AML-193 (cell line): ENCODE data around the gene C2CD4C.
"Not testable (repeated sequence)": the region's sequence is repeated elsewhere in the genome, so short reads cannot be mapped to it uniquely, and the experiment has no call there.

Source experiments
- DNase-seq, 2 experiments: peaks; one replicate each; lab custom pipeline; 2025; lab: John Stamatoyannopoulos, UW

The C2CD4C gene

GRCh38 chr19:413756-414420 is 4.9 kb upstream of the C2CD4C start:
- DNase-seq, result no peak

DNA sequence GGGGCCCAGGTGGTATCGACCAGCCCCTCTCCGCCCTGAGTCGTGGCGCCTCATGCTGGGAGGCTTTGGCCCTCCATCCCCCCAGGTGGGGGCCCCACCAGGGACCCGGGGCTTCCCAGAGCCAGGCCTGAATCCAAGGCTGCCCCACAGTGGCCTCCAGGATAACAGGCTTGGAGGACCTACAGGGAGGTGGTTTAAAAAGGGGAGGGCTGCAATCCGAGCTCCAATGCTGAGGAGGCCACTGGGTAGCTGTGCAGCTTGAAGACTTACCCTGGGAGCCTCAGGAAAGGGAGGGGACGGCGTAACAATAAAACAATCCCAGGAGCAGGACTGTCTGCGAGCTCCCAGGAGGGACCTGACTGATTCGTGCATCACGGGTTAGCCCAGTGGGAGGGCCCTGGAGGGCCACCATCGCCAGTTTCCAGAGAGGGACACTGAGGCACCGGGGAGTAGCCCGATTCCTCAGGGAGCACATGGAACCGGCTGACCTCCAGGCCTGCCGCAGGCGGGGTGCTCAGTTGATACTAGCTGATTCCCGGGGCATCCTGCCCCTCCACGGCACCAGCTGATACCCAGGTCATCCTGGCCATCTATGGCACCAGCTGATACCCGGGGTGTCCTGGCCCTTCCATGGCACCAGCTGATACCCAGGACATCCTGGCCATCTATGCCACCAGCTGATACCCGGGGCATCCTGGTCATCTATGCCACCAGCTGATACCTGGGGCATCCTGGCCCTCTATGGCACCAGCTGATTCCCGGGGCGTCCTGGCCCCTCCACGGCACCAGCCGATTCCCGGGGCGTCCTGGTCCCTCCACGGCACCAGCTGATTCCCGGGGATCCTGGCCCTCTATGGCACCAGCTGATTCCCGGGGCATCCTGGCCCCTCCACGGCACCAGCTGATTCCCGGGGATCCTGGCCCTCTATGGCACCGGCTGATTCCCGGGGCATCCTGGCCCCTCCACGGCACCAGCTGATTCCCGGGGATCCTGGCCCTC is 3.7 kb upstream of the C2CD4C start:
- DNase-seq, result no peak

- DNase-seq, result no peak
These were observed 2.9 kb upstream of the C2CD4C start for GRCh38 chr19:411723-412355.

DNA sequence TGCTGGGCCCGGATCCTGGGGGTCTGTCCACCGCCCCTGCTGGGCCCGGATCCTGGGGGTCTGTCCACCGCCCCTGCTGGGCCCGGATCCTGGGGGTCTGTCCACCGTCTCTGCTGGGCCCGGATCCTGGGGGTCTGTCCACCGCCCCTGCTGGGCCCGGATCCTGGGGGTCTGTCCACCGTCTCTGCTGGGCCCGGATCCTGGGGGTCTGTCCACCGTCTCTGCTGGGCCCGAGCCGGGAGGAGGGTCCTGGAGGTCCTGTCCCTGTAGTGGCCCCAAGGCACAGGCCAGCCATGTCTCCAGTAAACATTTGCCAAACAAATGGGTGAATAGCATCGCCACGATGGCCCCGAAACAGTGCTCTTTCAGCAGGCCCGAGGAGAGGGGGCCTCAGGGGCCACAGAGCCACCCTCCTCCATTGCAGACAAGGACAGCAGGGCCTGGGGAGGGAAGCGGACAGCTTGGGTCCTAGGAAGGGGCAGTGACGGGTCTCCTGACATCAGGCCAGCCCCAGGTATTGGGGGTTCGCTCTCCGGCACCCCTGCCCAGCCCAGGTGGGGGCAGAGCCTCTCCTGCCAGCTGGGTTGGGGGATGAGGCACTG is 2.3 kb upstream of the C2CD4C start:
- not testable (repeated sequence) for DNase-seq

DNA sequence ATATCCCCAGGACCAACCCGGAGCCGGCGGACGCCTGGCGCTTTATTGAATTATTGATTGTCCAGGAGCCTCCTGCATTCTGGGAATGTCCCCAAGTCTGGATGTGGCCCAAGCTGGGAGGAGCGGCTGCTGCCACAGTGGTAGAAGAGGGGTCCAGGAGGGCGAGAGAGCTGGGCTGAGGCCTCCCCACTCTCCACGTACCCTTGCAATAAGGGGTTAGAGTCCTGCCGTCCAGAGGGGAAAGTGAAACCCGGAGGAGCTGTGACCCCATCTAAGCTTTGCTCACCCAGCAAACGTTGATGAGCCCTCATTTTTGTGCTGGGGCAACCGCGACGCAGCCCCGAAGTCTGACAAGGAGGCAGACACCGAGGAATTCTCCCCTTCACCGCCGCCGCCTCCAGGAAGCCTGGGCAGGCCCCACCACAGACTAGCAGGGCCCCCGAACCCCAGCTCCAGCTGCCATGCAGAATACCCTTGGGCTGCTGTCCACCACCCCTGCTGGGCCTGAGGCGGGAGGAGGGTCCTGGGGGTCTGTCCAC is 1.4 kb upstream of the C2CD4C start:
- DNase-seq, result no peak

DNA sequence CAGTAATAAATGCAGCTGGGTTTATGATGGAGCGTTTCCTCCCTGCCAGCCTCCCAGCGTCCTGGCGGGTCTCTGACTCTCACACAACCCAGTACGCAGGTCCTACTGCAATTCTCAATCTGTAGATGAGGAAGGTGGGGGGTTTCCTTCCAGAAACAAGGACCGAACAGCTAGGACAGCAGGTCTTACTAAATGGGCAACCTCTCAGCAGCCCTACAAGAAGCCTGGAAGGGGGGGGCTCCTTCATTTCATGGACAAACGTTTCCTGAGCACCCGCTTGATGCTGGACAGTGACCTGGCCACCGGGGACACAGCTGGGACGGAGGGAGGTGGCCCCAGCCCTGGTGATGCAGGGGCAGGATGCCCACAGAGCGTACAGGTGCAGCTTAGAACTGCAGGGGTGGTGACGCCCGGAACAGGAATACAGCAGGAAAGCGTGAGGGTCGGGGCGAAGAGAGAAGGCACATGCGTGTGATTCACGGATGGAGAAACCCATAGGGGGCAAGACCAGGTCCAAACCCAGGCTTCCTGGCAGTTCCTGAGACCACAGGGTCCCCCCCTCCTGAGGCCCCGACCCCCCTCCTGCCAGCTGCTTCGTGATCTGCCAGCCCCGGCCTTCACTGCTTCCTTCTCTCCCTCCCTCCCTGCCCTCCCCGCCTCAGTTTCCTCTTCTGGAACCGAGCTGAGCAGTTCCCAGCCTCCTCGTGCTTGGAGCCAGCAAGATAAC is 732 bp upstream of the C2CD4C start:
- no peak for DNase-seq

DNA sequence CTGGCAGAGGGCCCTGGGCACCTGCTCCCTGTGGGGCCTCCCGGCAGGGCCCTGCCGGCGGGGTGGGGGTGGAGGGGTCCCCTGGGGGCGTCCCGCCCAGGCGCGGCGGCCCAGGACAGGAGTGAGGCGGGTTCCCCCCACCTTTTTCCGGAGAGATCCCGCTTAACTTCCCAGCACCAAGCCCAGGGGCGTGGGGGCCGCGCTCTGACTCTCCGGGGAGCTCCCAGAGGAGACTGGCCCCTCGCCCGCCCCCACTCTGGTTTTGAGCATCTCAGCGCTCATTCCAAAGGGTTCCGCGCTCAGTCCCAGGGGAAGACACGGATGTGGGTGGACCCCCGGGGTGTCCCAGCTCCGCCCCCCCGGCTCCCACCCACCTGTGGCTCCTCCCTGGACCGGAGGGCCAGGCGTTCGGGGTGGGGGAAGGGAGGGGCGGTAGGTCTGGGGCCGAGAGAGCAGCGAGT is 476 bp downstream of the C2CD4C start:
- no peak for DNase-seq

- no peak for DNase-seq
These were observed 1.2 kb downstream of the C2CD4C start for GRCh38 chr19:407511-408440.

DNA sequence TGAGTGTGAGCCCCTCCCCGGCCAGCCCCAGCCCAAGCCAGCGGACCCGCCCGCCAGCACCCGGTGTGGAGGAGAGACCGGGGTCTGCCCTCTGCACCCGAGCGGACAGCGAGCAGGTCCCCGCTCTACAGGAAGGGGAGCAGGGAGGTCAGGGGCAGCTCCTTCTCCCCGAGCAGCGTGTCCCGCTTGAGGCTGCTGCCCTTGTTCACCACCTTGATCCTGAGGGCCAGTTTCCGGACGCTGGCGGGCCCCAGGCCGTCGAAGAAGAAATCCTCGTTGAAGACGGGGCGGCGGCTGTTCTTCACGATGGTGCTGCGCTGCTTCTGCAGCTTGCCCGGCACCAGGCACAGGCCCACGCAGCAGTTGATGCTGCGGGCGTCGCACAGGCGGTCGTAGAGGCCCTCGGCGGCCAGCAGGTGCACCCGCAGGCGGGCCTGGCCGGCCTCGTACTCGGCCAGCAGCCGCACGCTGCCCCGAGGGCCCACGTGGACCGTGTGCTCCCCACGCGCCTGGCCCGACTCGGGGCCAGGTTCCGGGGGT is 1.9 kb downstream of the C2CD4C start:
- DNase-seq, result no peak

DNA sequence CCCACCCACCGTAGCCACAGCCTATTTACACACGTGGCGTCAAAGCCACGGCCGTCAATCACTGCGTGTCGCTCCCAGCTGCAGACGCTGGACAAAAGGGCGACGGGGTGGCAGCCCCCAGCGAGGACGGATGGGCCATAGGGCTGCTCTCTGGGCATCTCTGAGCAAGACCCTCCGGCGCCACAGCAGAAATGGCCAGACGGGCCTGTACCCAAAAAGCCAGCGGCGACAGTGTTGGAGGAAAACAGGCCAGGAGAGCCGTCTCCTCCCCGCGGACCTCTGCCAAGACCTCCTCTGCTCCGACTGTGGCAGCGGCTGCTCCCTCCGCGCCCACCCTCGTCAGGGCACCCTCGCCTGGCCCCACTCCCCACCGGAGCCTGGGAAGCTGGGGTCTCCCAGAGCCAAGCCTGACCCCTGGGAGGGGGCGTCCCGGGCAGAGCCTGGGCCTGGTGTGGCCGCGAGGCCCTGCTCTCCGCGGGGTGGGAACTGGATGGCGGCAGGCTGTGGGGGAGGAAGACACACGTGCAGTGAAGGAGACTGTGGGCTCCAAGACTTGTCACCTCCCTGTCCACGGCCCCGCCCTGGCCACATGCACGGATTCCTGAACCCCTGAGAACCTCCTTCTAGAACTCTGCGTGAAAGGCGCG is 2.7 kb downstream of the C2CD4C start:
- DNase-seq, result no peak

GRCh38 chr19:405121-405965 is 3.6 kb downstream of the C2CD4C start:
- no peak for DNase-seq

DNA sequence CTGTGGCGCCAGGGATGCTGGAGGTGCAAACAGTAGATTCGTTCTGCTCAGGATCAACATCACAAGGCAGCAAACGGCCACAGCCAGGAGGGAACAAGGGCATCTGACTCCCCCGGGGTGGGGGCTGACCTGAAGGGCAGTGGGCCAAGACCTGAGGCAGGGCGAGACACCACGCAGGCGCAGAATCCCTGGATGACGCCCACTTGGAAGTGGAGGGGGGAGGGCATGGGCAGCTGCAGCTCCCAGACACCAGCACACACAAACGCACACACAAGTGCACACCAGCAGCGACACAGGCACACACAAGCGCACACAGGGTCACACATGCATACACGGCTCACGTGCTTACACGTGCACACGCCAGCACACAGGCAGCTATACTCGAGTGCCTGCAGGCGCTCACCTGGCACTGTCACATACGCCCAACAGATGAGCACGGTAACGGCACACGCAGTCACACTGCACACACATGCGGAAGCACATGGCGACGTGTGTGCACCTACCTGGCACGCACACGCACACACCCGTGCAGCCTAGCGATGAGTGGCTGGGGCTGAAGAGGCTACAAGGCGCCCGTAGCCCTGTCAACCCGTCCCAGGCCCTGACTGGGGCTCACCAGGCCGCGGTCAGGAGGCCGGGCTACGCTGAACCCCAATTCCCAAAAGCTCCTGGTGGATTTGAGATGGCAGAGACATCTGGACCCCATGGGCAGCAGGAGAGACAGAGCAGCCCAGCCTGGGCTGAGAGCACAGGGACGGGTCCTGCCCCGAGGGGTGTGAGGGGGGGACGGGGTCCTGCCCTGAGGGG is 5.5 kb downstream of the C2CD4C start:
- no peak for DNase-seq

- DNase-seq, result no peak
These were observed 6.2 kb downstream of the C2CD4C start for GRCh38 chr19:402786-403185.

- no peak for DNase-seq
These were observed 7.0 kb downstream of the C2CD4C start for GRCh38 chr19:401866-402511.

DNA sequence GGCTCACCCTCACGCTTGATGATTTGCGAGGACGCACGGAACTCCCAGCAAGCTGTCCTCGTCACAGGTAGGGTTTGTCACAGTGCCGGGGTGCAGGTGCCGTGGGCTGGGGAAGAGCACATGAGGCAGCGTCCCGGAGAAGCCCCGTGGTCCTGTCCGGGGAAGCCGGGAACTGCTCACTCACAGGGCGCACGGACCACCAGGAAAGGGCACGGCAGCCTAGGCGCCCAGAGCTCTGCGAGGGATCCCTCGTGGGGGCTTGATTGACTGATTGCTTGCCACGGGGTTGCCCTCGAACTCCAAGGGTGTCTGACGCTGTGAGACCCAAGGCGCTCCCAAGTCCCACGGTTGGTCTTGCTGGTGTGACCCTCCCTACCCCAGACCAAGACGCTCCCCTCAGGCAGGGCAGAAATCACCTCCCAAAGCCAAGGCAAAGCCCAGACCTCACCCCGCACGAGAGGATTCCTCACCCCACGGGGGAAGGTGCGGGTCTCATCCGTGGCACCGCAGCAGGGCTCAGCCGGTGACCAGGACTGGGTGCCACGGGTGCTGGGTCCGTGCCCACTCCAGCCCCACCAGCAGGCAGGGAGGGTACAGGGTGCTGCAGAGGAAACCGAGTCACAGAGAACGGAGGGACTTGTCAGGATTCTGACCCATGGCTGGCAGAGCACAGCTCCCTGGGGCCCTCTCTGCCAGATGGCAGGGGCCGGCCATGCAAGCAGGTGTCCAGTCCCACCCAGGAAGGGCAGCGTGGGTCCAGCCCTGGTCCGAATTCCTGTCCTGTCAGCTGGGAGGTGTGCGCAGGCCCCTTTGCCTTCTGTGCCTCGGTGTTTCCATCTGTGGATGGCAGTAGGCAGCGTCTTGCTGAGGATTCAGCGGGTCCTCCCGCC is 7.7 kb downstream of the C2CD4C start:
- no peak for DNase-seq

- DNase-seq, result no peak
These were observed 9.6 kb downstream of the C2CD4C start for GRCh38 chr19:399370-399769.
